GM23248 (cell line): ENCODE results near the gene LIN54. TPM values are rescaled to one million over a fixed set of nuclear protein-coding genes. Genes with fewer than 3 reads are reported as not detected.
"Not testable (repeated sequence)": the region's sequence is repeated elsewhere in the genome, so short reads cannot be mapped to it uniquely, and the experiment has no call there.

Source experiments
- DNase-seq: peaks from one replicate; pipeline ENCODE4 v3.0.0-alpha.2; 2015
- H2AFZ ChIP-seq: fragments of 200-600 bp; sonication (generic); 2 replicates; pipeline ENCODE4 v1.6.1; 2016; ENCODE audit warnings: antibody characterized with exemption
- H3F3A ChIP-seq: fragments of 200-600 bp; sonication (generic); 2 replicates; pipeline ENCODE4 v1.6.1; 2016; ENCODE audit warnings: mild to moderate bottlenecking, antibody characterized with exemption, mixed run types; ENCODE audit not compliant: insufficient read depth
- H3K27ac ChIP-seq: fragments of 200-600 bp; sonication (generic); 2 replicates; pipeline ENCODE4 v1.5.1; 2016; ENCODE audit warnings: mild to moderate bottlenecking
- H3K27me3 ChIP-seq: fragments of 200-600 bp; sonication (generic); replicated peaks from 2 replicates; pipeline ENCODE4 v1.6.1; 2016; ENCODE audit warnings: mild to moderate bottlenecking; ENCODE audit not compliant: insufficient read depth
- H3K36me3 ChIP-seq: fragments of 200-600 bp; sonication (generic); 2 replicates; pipeline ENCODE4 v1.6.1; 2016; ENCODE audit warnings: low read depth, mild to moderate bottlenecking
- H3K4me1 ChIP-seq: fragments of 200-600 bp; sonication (generic); 2 replicates; pipeline ENCODE4 v1.6.1; 2016; ENCODE audit warnings: mild to moderate bottlenecking; ENCODE audit not compliant: insufficient read depth
- H3K4me2 ChIP-seq: fragments of 200-600 bp; sonication (generic); one replicate; pipeline ENCODE4 v1.6.1; 2016; ENCODE audit warnings: mild to moderate bottlenecking; ENCODE audit not compliant: unreplicated experiment
- H3K4me3 ChIP-seq: fragments of 200-600 bp; sonication (generic); 2 replicates; pipeline ENCODE4 v1.5.1; 2016; ENCODE audit warnings: mild to moderate bottlenecking
- H3K79me2 ChIP-seq: fragments of 200-600 bp; sonication (generic); 2 replicates; pipeline ENCODE4 v1.6.1; 2016; ENCODE audit warnings: mild to moderate bottlenecking; ENCODE audit not compliant: insufficient read depth
- H3K9ac ChIP-seq: fragments of 200-600 bp; sonication (generic); 2 replicates; pipeline ENCODE4 v1.6.1; 2016; ENCODE audit warnings: mild to moderate bottlenecking
- H3K9me2 ChIP-seq: fragments of 200-600 bp; sonication (generic); 2 replicates; pipeline ENCODE4 v1.6.1; 2016; ENCODE audit warnings: mixed run types, mild to moderate bottlenecking, moderate library complexity; ENCODE audit not compliant: insufficient read depth
- H3K9me3 ChIP-seq: fragments of 200-600 bp; sonication (generic); one replicate; pipeline ENCODE4 v1.6.1; 2017; ENCODE audit warnings: low read depth
- H4K20me1 ChIP-seq: fragments of 200-600 bp; sonication (generic); 2 replicates; pipeline ENCODE4 v1.6.0; 2016; ENCODE audit not compliant: insufficient read depth
- EZH2 ChIP-seq: fragments of 200-600 bp; sonication (generic); IDR thresholded peaks from 2 replicates; pipeline ENCODE4 v1.6.1; 2018; ENCODE audit warnings: antibody characterized with exemption, mild to moderate bottlenecking; ENCODE audit not compliant: insufficient read depth, poor library complexity, severe bottlenecking
- EZH2phosphoT487 ChIP-seq: fragments of 200-600 bp; sonication (generic); IDR thresholded peaks from 2 replicates; pipeline ENCODE4 v1.6.1; 2018; ENCODE audit warnings: antibody characterized with exemption, moderate library complexity, mild to moderate bottlenecking, low read depth; ENCODE audit not compliant: insufficient read depth
- WGBS, 2 experiments: methylation state at CpG; one replicate each; pipeline ENCODE4 v1.1.6; 2015 to 2017; ENCODE audit warnings: low lambda C conversion rate in 2 of 2, low coverage in 1 of 2; ENCODE audit errors: missing lambda C conversion rate in 2 of 2; 5-methylcytosine and 5-hydroxymethylcytosine counted together
- in situ Hi-C: fragments of 300-500 bp; cut with MboI; formaldehyde crosslinking; loops from 2 replicates; pipeline ENCODE4 v1.15.0; 2020
- polyA plus RNA-seq: library from polyadenylated mRNA; unstranded; fragments of >200 nt; fragmentation: Nextera tagmentation; extraction: Ambion mirVana; gene quantifications from 2 replicates; pipeline ENCODE4 v1.2.1, GENCODE V29; 2016
- total RNA-seq: library from RNA; depleted of rRNA; stranded (reverse); fragments of >200 nt; shearing (Covaris generic); gene quantifications from 2 replicates; pipeline ENCODE4 v1.2.3, GENCODE V29; 2014; rRNA removed

LIN54 gene
- 10.4 and 13.3 TPM in 2 replicates for total RNA-seq
- 6.4 and 6.8 TPM in 2 replicates for polyA plus RNA-seq

DNA sequence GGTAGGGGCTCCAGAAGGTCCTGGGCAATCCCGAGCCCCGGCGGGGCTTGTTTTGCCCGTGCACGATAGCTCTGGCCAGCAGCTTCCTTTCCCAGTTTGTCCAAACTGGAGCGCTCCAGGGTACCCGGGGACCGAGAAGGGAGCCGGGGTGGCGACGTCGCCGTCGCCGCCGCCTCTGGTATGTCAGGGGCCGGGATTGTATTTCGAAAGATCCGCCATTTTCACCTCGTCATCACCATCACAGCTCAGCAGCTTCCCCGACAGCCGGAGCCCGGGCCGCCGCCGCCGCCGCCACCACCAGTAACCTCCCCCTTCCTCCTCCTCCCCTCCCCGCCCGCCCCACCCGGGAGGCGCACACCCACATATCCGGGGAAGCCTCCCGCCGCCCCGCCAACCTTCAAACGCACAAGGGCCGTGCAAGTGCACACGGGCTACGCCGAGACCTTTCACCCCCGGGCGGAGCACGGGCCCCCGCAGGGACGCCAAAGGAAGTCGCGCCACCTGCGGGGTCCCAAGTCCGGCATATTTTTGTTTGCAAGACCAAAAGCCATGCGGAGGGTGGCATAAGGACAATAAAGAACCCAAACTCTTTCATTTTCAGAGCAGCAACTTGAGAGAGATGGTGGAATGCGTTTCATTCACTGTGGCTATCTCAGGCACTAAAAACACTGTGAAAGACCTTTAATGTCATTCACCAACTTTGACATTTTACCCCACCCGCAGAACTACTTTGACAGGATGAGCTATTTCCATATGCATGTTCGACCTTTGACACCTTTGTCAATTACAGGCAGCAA, at the start of gene LIN54:
Gene LIN54 (minus strand): TSS at position 302 of the 797 bp plus-strand sequence. CDS start 25,979 bp downstream, outside the sequence.
- in situ Hi-C loops, result no loop called here
- DNase-seq, result peak; percentile 87
- WGBS, 2 experiments, result 0% methylated on average over 31 to 54 of the region's 54 CpGs

DNA sequence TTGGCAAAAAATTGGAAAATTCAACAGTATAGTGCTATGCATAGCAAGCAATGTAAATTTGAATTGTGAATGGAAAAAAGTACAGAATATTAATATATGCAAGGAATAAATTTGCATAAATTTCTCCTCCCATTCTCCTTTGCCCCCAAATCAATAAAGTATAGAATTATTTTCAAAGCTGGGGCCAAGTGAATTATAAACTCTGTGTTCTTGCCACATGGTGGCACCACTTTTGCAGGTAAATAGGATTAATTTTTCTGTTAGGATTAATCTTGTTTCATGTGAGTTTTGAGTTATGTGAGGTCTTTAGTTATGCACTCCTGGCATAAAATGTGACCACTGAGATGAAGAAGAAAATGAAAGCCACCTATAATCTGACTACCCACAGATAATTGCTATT, 44.3 kb upstream of the LIN54 start:
- Histone ChIP-seq H3K27ac (no peak overlapping the region), H3K4me3 (no peak overlapping the region), H4K20me1 (no peaks in the 10 kb centered on the region), H3K79me2 (no peaks in the 10 kb centered on the region), H3K4me1 (no peaks in the 10 kb centered on the region), H3K9me2 (no peaks in the 10 kb centered on the region), H3K9ac (no peak overlapping the region), H3K9me3 (no peaks in the 10 kb centered on the region), H3F3A (no peaks in the 10 kb centered on the region), H2AFZ (no peak overlapping the region), H3K27me3 (no peaks in the 10 kb centered on the region), H3K36me3 (peaks cover 14% of the 10 kb centered on the region), H3K4me2 (no peak overlapping the region)
- in situ Hi-C loops, result no loop called here
- TF ChIP-seq EZH2 (no peak), EZH2phosphoT487 (no peak)
- peak; percentile 48 for DNase-seq

More for the DNA sequence above, at the start of gene LIN54:
- TF ChIP-seq EZH2phosphoT487 (no peak), EZH2 (no peak)
- Histone ChIP-seq H3K4me1 (peaks cover 24% of the 10 kb centered on the region), H3K9me3 (no peaks in the 10 kb centered on the region), H3K4me2 (peak within 1 kb of the TSS; percentile 98), H3K9me2 (no peaks in the 10 kb centered on the region), H3K79me2 (peaks cover 48% of the 10 kb centered on the region), H4K20me1 (no peaks in the 10 kb centered on the region), H3K36me3 (no peaks in the 10 kb centered on the region), H3F3A (peaks cover 30% of the 10 kb centered on the region), H3K4me3 (peak within 1 kb of the TSS; percentile 88), H3K27me3 (no peaks in the 10 kb centered on the region), H3K9ac (peak within 1 kb of the TSS; percentile 97), H3K27ac (peak within 1 kb of the TSS; percentile 96), H2AFZ (peak within 1 kb of the TSS; percentile 93)

DNA sequence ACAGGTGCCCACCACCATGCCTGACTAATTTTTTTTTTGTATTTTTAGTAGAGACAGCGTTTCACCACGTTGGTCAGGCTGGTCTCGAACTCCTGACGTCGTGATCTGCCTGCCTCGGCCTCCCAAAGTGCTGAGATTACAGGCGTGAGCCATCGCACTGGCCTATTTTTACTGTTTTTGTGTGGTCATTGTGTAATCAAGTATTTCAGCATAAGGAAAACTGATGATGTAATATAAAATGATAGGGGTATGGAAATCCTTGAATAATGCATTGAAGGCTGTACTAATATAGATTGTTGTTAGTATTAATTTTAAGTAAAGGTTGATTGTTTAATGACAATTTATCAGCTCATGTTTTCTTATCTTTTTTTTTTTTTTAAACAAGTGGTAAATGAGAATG, 38.2 kb upstream of the LIN54 start:
- H3K9me2 ChIP-seq, H4K20me1 ChIP-seq, H3K27ac ChIP-seq, H3K4me3 ChIP-seq, H3K9ac ChIP-seq, H3K27me3 ChIP-seq, H3F3A ChIP-seq, in situ Hi-C loops, H3K4me2 ChIP-seq, DNase-seq, H2AFZ ChIP-seq, H3K4me1 ChIP-seq, H3K9me3 ChIP-seq: not testable (repeated sequence)
- peaks cover 10% of the 10 kb centered on the region; the same call in 1 of the 2 replicates for H3K36me3 ChIP-seq
- WGBS, 2 experiments, result 95 to 98% methylated on average over 8 of the region's 8 CpGs
- peaks cover 47% of the 10 kb centered on the region for H3K79me2 ChIP-seq

DNA sequence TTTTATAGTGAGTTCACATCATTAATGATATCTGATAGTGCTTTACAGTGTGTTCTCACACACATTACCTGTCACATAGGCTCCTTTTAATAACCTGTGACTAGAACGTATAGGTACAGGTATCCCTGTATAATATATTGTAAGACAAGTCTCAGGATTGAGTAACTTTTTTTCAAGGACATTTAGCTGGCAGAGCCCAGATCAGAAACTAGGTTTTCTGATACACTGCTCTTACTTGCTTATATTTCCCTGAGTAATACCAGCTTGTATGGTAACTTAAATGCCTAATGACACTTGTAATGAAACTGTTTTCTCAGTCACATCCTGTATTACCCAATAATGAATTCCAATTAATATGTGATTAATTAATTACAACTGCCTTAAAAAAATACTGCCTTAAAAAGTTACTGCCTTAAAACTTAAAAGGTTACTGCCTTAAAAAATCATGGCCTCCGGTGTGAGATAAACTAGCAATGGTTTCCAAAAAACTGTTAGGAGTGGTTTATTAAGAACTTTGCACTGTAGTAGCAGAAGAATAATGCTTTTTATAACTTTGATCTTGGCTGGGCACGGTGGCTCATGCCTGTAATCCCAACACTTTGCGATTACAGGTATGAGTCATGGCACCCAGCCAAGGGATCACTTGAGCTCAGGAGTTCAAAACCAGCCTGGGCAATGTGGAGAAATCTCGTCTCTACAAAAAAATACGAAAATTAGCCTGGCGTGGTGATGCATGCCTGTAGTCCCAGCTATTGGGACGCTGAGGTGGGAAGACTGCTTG, 36.3 kb upstream of the LIN54 start:
- no peaks in the 10 kb centered on the region for H3K27me3 ChIP-seq
- no peak for TF ChIP-seq EZH2
- no peak for TF ChIP-seq EZH2phosphoT487
- H3F3A ChIP-seq, result 0 out of 2 replicates have a peak, but pooled peaks cover 8% of the 10 kb centered on the region
- H3K9me3 ChIP-seq, result no peaks in the 10 kb centered on the region
- H4K20me1 ChIP-seq, result no peaks in the 10 kb centered on the region
- no peak overlapping the region for H3K27ac ChIP-seq
- no peak overlapping the region for H3K4me2 ChIP-seq
- peaks cover 16% of the 10 kb centered on the region for H3K4me1 ChIP-seq
- DNase-seq, result peak; percentile 7
- in situ Hi-C loops, result no loop called here
- WGBS, 2 experiments, result 89 to 91% methylated on average over 8 of the region's 8 CpGs
- H3K9ac ChIP-seq, result no peak overlapping the region
- H3K4me3 ChIP-seq, result no peak overlapping the region
- peaks cover 60% of the 10 kb centered on the region for H3K79me2 ChIP-seq
- no peaks in the 10 kb centered on the region for H3K9me2 ChIP-seq
- H2AFZ ChIP-seq, result no peak overlapping the region
- H3K36me3 ChIP-seq, result peaks cover 13% of the 10 kb centered on the region; the same call in 1 of the 2 replicates
